Measurements from ENCODE around the gene FBXO3.
A peak's percentile ranks its signal among the peaks of the same experiment; 100 is the strongest.

Gene FBXO3

DNA sequence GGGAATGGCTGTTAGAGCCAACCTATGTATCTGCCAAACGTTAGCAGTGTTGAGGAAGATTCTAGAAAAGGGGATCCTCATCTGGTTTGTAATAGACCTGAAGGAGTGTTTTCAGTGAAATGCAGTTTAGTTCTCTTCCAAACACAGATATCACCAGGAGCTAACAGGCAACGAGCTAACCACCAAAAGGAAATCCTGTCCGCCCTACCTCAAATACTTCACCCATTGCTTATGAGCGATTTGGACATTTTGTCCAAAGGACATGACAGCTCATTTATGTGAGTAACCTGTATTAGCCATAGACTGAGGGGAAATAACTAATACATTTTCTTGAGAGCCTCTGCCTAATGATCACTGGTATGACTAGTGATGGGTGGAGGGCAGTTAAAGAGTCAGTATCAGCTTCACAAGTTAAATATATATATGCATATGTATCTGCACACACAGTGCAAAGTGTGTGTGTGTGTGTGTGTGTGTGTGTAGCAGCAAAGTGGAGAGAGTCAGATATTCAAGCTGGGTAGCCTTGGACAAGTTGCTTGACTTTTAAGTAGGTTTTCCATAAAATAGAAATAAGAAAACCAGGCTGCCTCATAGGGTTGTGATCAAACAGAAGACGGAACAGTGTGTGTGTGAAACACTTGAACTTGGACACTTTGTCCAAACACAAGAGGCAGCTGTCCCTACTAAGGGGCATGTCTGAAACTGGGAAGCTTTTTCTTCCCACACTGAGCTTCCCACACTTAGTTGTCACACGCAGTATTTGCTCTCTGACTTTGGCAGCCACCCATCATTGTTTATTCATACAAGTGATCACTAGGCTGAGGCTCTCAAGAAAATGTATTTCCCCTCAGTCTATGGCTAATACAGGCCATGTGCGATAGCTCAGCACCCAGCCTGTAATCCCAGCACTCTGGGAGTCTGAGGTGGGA lies 72.8 kb downstream of the FBXO3 start:
- DNase-seq (ENCODE audit: low read depth): peak; percentile 71

DNA sequence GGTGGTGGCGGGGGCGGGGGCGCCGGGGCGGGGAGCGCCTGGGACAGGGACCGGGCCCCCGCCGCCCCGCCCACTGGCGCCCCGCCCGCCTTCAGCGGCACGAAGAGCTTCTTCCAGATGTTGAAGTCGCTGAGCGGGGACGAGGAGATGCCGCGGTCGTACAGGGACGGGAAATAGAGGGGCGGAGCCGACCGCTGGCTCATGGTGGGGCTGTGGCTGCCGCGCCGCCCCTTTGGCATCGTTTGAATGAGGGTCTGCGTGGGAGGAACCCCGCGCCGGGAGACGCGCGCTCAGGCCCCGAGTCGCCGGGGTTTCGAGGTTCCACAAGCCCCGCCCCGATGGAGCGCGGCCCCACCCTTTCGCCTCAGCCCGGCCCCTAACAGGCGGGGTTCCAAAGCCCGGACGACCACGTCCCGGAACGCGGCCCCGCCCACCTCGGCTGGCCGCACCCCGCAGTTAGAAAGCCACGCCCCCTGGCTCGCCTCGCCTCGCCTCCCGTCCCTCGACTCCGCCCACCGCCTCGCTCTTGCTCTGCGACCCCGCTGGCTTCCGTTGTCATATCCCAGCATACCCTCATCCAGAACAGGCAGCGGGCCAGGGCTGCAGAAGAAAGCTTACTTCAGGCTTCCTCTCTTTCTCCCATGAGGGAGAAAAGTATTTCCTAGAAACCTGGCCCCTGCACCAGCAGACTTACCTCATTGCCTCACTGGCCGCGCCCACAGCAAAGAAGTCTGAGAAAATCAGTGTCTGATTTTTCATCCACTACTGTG lies 73.6 kb downstream of the FBXO3 start, which contains the start of gene C11orf91:
Gene C11orf91 (minus strand): TSS at position 325 of the 770 bp plus-strand sequence. CDS start 86 bp downstream, at position 239.
- DNase-seq (ENCODE audit: low read depth): peak; percentile 86

DNA sequence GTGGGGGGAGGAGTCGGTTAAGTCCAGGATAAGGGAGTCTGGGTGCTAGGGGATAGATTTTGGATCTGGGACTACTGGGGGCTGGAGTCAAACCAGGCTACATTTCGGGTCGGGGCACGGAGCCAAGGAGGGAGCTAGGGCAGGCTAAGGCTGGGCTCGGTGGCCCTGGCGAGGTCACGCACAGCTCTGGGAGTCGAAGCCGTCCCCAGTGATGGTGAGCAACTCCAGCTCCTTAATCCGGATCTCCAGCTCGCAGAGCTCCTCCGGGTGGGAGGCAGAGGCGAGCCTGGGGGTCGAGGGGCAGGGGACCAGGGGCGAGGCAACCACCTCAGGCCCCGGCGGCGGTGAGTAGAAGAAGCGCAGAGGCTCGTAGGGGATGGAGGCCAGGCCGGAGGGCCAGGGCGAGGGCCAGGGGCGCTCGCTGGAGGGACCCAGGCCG lies 74.2 kb downstream of the FBXO3 start:
- DNase-seq (ENCODE audit: low read depth): no peak

DNA sequence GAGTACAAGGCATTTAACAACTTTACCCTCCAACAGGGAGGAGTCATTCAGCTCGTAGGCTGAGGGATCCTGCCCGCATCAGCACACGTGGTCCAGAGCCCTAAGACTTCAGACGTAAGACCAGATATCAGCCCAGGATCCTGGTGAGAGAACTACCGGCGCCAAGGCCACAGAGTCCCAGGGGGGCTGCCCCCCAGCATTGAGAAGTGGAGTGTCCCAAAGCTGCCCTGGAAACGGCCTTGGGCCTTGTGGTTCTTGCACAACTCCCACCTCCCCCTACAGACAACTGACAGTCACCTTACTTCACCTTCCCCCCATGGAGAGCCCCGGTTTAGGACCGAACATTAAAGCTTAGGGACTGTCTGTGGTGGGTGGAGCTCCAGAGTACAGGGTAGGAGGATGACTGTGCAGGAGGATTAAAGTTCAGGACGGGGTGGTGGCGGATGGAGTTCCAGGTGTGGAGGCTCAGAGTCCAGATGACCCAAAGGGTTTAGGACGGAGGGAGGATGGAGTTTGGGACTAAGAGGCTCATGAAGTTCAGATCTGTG lies 74.7 kb downstream of the FBXO3 start:
- peak; percentile 74 for DNase-seq (ENCODE audit: low read depth)

DNA sequence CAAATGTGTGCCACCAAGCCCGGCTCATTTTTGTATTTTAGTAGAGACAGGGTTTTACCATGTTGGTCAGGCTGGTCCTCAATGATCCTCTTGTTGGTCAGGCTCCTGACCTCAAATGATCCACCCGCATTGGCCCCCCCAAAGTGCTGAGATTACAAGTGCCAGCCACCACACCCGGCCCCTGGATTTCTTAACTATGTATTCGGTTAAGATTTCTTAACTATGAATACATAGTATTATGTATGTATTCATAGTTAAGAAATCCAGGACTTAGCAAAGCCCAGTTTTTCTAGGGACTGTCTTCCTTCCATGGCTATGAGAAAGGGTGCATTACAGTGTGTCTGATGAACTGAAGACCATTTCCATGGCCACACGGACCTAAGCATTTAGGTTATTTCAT lies 75.4 kb downstream of the FBXO3 start:
- DNase-seq (ENCODE audit: low read depth): peak; percentile 65

DNA sequence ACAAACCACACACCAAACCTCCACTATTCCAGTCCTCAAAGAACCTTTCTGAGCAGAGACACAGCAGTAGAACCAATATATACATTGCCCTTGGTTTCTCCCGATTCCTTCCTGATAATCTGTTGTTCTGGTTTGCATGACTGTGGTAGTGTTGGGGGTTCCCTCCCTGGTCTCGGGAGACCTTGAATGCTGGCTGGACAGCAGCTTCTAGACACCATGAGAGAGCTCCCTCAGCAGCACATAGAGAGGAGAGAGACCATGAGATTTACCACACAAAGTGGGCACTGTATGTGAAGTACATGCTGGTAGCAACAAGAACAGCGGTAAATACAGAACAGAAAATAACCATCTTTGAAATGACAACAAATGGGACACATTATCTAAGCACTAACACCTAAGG lies 76.3 kb downstream of the FBXO3 start:
- DNase-seq (ENCODE audit: low read depth): no peak

DNA sequence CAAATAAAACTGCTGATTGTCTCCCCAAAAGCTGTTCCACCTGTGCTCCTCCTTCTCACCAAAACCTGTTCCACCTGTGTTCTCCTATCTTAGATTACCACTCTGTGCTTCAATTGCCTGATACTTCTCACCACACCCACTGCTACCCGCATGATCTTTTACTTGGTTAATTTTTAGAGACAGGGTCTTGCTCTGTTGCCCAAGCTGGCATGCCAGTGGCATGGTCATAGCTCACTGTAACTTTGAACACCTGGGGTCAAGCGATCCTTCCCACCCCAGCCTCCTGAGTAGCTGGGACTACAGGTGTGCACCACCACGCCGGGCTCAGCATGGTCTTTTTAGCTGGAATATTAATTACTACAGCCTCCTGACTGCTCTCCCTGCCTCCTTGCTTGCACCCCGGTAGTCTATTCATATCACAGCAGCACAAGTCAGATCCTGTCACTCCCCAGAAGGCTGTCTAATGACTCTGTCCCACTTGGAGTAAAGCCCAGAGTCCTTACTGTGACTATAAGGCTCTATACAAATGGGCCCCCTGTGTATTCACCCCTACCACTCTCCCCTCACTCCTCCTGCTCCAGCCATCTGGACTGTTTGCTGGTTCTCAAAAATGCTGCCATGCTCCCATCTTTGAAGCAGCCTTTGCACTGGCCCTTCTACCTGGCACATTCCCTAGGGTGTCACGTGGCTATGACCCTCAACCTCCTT lies 77.2 kb downstream of the FBXO3 start:
- no peak for DNase-seq (ENCODE audit: low read depth)

DNA sequence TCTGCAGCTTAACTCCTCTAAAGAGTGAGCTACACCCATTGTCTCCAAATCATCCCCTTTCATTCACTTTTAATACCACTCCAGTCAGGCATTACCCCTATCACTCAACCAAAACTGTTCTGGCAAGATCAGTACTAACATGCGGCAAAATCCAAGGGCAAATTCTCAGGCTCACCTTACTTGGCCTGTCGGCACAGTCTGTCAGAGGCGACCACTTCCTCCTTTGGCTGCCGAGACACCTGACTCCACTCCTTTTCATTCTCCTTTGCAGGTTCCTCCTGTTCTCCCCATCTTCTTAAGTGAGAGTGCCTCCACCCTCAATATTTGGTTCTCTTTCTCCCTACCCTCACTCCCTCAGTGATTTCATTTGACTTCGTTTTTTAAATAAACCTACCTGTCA lies 77.9 kb downstream of the FBXO3 start:
- no peak for DNase-seq (ENCODE audit: low read depth)

DNA sequence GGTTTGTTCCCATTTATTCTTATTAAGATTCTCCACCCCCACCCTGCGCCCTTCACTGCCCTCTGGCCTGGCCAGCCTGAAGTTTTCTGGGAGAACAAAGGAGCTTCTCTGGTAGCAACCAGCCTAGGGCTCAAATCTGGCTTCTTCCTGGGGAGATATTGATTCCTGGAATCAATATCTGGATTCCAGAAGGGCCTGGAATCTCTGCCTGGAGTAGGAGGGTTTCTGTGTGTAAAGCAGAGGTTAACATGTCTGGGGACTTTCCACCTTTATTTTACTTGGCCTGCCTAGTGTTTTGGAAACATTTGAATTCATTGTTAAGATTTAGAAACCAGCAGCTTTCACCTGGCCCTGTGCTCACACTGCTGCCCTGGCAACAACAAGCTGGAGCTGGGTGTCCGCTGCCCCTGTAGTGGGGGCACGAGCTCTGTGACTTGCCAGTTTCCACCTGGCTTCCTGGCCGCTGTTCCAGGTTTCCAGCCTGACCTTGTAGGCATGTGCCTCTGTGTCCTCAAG lies 79.2 kb downstream of the FBXO3 start:
- DNase-seq (ENCODE audit: low read depth): no peak

DNA sequence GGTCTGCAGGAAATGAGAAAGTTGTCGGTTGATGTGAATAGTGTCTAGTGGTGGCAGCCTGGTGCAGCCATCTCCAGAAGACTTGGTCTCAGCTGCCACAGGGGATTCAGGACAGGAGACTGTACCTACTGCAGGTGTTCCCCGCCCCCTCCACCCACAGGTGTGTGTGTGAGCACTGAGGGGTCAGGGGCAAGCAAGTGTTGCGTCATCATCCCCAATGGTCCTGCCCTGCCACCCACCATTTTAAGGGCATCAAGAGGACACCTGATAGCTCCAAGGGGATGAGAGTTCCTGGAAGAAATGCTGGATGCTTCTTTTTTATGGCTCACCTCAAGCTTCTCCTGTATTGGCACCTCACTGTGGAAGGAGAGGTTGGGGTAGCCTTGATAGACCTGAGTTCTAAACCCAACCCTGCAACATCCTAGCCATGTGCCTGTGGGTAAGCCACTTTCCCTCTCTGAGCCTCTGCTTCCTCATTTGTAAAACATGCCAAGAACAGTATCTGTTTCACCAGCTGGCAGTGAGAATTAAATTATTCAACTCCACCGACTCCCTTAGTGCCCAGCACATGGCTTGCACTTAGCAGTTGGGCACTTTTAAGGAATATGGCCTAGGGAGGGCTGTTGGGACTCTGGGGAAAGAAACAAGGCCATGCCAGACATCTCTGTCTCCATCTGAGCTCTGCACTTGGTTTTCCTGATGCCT lies 79.8 kb downstream of the FBXO3 start:
- no peak for DNase-seq (ENCODE audit: low read depth)

DNA sequence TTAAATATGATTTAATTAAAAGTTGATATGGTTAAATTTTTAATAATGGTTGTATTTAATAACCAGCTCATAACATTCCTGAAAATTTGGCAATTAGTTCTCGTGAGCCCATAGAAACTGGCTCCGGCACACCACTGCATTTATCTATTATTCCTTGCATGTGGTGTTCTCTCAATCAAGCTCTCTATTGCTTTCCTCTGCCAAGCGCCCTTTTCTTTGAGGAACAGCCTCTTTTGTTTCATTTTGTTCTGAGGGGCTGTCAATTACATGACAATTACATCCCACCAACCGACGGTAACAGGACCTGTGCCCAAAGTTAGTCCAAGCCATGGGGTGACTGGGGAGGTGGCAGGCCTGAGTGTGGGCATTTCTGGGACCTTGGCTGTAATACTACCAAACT lies 81.8 kb downstream of the FBXO3 start:
- no peak for DNase-seq (ENCODE audit: low read depth)

DNA sequence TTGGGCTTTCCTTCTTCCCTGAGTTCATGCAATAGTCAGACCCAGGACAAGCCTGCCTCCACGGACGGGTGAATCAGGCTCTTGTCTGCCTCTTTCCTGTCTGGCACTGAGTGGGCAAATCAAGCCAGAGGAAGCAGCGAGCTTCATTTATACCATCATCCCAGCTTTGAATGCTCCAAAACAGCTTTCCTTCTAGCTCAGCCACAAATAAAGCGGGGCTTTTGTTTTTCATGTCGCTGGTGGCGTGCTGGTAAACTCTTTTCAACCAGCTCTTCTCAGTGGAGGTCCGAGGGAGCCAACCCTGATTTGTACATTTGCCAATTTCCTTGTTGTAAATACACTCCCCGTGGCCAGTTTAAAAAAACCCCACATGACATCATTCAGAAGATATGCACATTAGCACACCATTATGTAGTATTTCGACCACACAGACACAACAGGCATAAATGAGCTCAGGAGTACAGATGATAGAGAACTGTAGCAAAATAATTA lies 82.3 kb downstream of the FBXO3 start:
- DNase-seq (ENCODE audit: low read depth): peak; percentile 97

DNA sequence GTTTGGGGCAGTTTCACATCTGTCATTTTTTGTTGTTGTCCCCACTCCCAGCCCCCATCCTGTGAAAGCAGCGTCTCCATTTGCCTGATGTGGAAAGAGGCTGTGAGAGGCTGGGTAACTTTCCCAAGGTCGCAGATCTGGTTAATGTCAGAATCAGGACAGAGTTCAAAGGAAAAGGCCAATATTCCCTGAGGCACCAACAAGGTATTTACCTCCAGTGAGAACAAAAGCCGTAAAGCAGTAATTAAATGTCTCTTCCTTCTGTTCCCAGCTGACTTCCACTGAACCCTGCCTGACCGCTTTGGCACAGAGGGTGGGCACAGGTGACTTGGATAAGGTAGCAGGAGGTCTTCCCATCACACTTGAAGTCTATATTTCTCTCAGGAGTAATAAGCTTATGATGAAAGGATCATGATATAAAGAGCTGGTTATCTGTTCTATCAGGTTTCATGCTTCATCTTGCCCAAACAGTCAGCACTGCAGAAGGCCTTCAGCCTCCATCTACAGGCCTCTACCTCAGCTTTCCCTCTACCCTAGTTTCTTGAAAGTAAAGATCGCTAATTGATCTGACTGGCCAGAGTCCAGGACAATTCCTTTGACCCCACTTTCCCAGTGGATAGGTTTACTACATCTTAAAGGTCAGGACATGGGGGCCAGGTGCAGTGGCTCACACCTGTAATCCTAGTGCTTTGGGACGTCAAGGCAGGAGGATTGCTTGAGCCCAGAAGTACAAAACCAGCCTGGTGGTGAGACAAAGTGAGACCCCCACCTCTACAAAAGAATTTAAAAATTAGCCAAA lies 83.1 kb downstream of the FBXO3 start:
- peak; percentile 80 for DNase-seq (ENCODE audit: low read depth)

Measured in amniotic epithelial cell (primary cell).